ENCODE data around the gene MUC4.

- no peak for TF ChIP-seq CTCF (IDR thresholded peaks at IDR 0.05; ENCODE audit: insufficient read depth, low read length)
- TF ChIP-seq GABPA (IDR thresholded peaks at IDR 0.05; ENCODE audit: low read depth), result no peak
- TF ChIP-seq REST (IDR thresholded peaks at IDR 0.05; ENCODE audit: insufficient replicate concordance, low read depth), result no peak
- no peak for TF ChIP-seq POLR2AphosphoS5 (IDR thresholded peaks at IDR 0.05; ENCODE audit: low read depth)
- TF ChIP-seq SPI1 (IDR thresholded peaks at IDR 0.05; ENCODE audit: borderline replicate concordance, low read depth), result no peak
These were observed 6.5 kb downstream of the MUC4 start for GRCh38 chr3:195805181-195805580.
